Common myeloid progenitor, CD34-positive (primary cell): Measurements from ENCODE around the gene TGM3.

ENCODE experiments used
- CTCF ChIA-PET: fragments of 350-600 bp; sonication (Branson Sonifier 250); formaldehyde crosslinking; loops from one replicate; lab custom pipeline; 2021; ENCODE audit warnings: antibody characterized with exemption; lab: Charles Lee
- POLR2A ChIA-PET: fragments of 350-600 bp; sonication (Branson Sonifier 250); formaldehyde crosslinking; loops from one replicate; lab custom pipeline; 2021; ENCODE audit warnings: antibody characterized with exemption; lab: Charles Lee
- DNase-seq, 3 donors: peaks; one replicate each; pipeline versions ENCODE4 v3.0.0 to v3.0.0-alpha.2; 2013
- H3K27ac ChIP-seq, 2 experiments: 1 replicate in 1 of 2; 2 replicates in 1 of 2; pipeline ENCODE4 v1.7.0; 2013; ENCODE audit warnings: inconsistent platforms in 2 of 2, low read length in 2 of 2, mild to moderate bottlenecking in 2 of 2, low read depth in 1 of 2, moderate library complexity in 1 of 2; ENCODE audit not compliant: severe bottlenecking in 2 of 2, insufficient read depth in 1 of 2, poor library complexity in 1 of 2
- H3K27me3 ChIP-seq, 5 experiments: replicated peaks in 2 of 5; 1 replicate in 3 of 5; 2 replicates in 2 of 5; pipeline versions ENCODE4 v1.6.1 to v1.7.0; 2013; ENCODE audit warnings: low read length in 4 of 5, mild to moderate bottlenecking in 2 of 5, moderate library complexity in 2 of 5, inconsistent platforms in 1 of 5; ENCODE audit not compliant: insufficient read depth in 5 of 5, control insufficient read depth in 4 of 5
- H3K36me3 ChIP-seq, 4 experiments: 1 replicate in 2 of 4; 2 replicates in 2 of 4; pipeline versions ENCODE4 v1.6.1 to v1.7.0; 2013; ENCODE audit warnings: low read length in 3 of 4, control low read depth in 1 of 4, mild to moderate bottlenecking in 1 of 4; ENCODE audit not compliant: control insufficient read depth in 4 of 4, insufficient read depth in 4 of 4
- H3K4me1 ChIP-seq, 4 experiments: 1 replicate in 3 of 4; 2 replicates in 1 of 4; pipeline versions ENCODE4 v1.6.1 to v1.7.1; 2013; ENCODE audit warnings: low read length in 3 of 4, mild to moderate bottlenecking in 3 of 4, control low read depth in 1 of 4, inconsistent platforms in 1 of 4, moderate library complexity in 1 of 4; ENCODE audit not compliant: control insufficient read depth in 4 of 4, insufficient read depth in 4 of 4; ENCODE audit errors: control extremely low read depth in 1 of 4
- H3K4me3 ChIP-seq, 7 experiments: 1 replicate in 4 of 7; 2 replicates in 3 of 7; pipeline versions ENCODE4 v1.5.1 to v1.7.0; 2013; ENCODE audit warnings: mild to moderate bottlenecking in 7 of 7, low read length in 6 of 7, moderate library complexity in 6 of 7, inconsistent platforms in 2 of 7, low read depth in 2 of 7, control low read depth in 1 of 7; ENCODE audit not compliant: insufficient read depth in 4 of 7, control insufficient read depth in 1 of 7; ENCODE audit errors: extremely low read depth in 1 of 7
- H3K9me3 ChIP-seq, 5 experiments: 1 replicate in 4 of 5; 2 replicates in 1 of 5; pipeline versions ENCODE4 v1.6.1 to v1.7.1; 2013; ENCODE audit warnings: low read length in 4 of 5, mild to moderate bottlenecking in 2 of 5, inconsistent platforms in 1 of 5, low read depth in 1 of 5, moderate library complexity in 1 of 5; ENCODE audit not compliant: control insufficient read depth in 4 of 5, insufficient read depth in 2 of 5; ENCODE audit errors: control extremely low read depth in 1 of 5
- WGBS: methylation state at CpG from one replicate; pipeline ENCODE4 v1.1.5; 2013; ENCODE audit not compliant: insufficient coverage; 5-methylcytosine and 5-hydroxymethylcytosine counted together

Gene TGM3

GRCh38 chr20:2333821-2334220, 38.0 kb downstream of the TGM3 start:
- no peak for DNase-seq
- Histone ChIP-seq H3K4me3 (no peak overlapping the region), H3K9me3 (no peaks in the 10 kb centered on the region), H3K36me3 (no peaks in the 10 kb centered on the region), H3K4me1 (peaks cover 0 to 4% (median under 1%) of the 10 kb centered on the region in 4 experiments), H3K27ac (no peak overlapping the region), H3K27me3 (peaks cover 0 to 24% (median 4%) of the 10 kb centered on the region in 5 experiments)
- ChIA-PET CTCF (no interaction called here), POLR2A (interaction anchor here (0.6 kb wide), 1 partner anchor 20 kb away, joined by 4 read pairs; no protein-coding TSS in a partner anchor)
- 98% methylated on average over 5 of the region's 6 CpGs for WGBS

GRCh38 chr20:2335096-2335870, 39.5 kb downstream of the TGM3 start:
- no peak overlapping the region for H3K4me3 ChIP-seq
- no peaks in the 10 kb centered on the region for H3K36me3 ChIP-seq
- WGBS: 92% methylated on average over 4 of the region's 9 CpGs
- H3K4me1 ChIP-seq: peaks cover 0 to 6% (median 2%) of the 10 kb centered on the region in 4 experiments
- ChIA-PET POLR2A (no interaction called here), CTCF (no interaction called here)
- no peak overlapping the region for H3K27ac ChIP-seq
- peaks cover 0 to 22% (median 4%) of the 10 kb centered on the region in 5 experiments for H3K27me3 ChIP-seq
- no peak for DNase-seq
- no peaks in the 10 kb centered on the region for H3K9me3 ChIP-seq

GRCh38 chr20:2336471-2336870, 40.7 kb downstream of the TGM3 start:
- Histone ChIP-seq H3K36me3 (no peaks in the 10 kb centered on the region), H3K27me3 (peaks cover 0 to 20% (median 2%) of the 10 kb centered on the region in 5 experiments), H3K4me3 (no peak overlapping the region), H3K4me1 (peaks cover 0 to 6% (median 2%) of the 10 kb centered on the region in 4 experiments), H3K9me3 (no peaks in the 10 kb centered on the region), H3K27ac (no peak overlapping the region)
- ChIA-PET POLR2A (no interaction called here), CTCF (no interaction called here)
- 96% methylated on average over 4 of the region's 4 CpGs for WGBS
- no peak for DNase-seq

GRCh38 chr20:2337142-2337541, 41.3 kb downstream of the TGM3 start:
- no peaks in the 10 kb centered on the region for H3K9me3 ChIP-seq
- H3K4me1 ChIP-seq: peaks cover 0 to 6% (median 2%) of the 10 kb centered on the region in 4 experiments
- no peak overlapping the region for H3K4me3 ChIP-seq
- ChIA-PET POLR2A (no interaction called here), CTCF (no interaction called here)
- DNase-seq: no peak
- peaks cover 0 to 17% (median 2%) of the 10 kb centered on the region in 5 experiments for H3K27me3 ChIP-seq
- WGBS: 92% methylated on average over 4 of the region's 5 CpGs
- no peak overlapping the region for H3K27ac ChIP-seq
- H3K36me3 ChIP-seq: no peaks in the 10 kb centered on the region

GRCh38 chr20:2338411-2339066, 42.7 kb downstream of the TGM3 start:
- Histone ChIP-seq H3K36me3 (no peaks in the 10 kb centered on the region), H3K27me3 (peaks cover 0 to 10% (median 0%) of the 10 kb centered on the region in 5 experiments)
- CTCF ChIA-PET: no interaction called here

GRCh38 chr20:2340136-2340535, 44.3 kb downstream of the TGM3 start:
- H3K27me3 ChIP-seq: peaks cover 0 to 4% (median 0%) of the 10 kb centered on the region in 5 experiments
- H3K4me3 ChIP-seq: no peak overlapping the region
- ChIA-PET CTCF (no interaction called here), POLR2A (no interaction called here)
- no peaks in the 10 kb centered on the region for H3K36me3 ChIP-seq
- H3K27ac ChIP-seq: no peak overlapping the region
- peaks cover 0 to 6% (median 2%) of the 10 kb centered on the region in 4 experiments for H3K4me1 ChIP-seq
- 96% methylated on average over 11 of the region's 11 CpGs for WGBS
- DNase-seq: no peak
- no peaks in the 10 kb centered on the region for H3K9me3 ChIP-seq

More at GRCh38 chr20:2338411-2339066, 42.7 kb downstream of the TGM3 start:
- no peak overlapping the region for H3K27ac ChIP-seq
- POLR2A ChIA-PET: interaction anchor here (0.6 kb wide), 2 partner anchors 37 to 55 kb away, joined by 4 to 7 read pairs; no protein-coding TSS in a partner anchor
- DNase-seq: peak in 2 of 3 donors; percentile 31 to 32
- 44% methylated on average over 3 of the region's 5 CpGs for WGBS
- H3K9me3 ChIP-seq: no peaks in the 10 kb centered on the region
- H3K4me3 ChIP-seq: no peak overlapping the region
- H3K4me1 ChIP-seq: peaks cover 0 to 6% (median 2%) of the 10 kb centered on the region in 4 experiments

GRCh38 chr20:2340823-2341222, 45.0 kb downstream of the TGM3 start:
- H3K27me3 ChIP-seq: peaks cover 0 to 4% (median 0%) of the 10 kb centered on the region in 5 experiments
- no peaks in the 10 kb centered on the region for H3K9me3 ChIP-seq
- WGBS: 98% methylated on average over 5 of the region's 6 CpGs
- peaks cover 0 to 6% (median 2%) of the 10 kb centered on the region in 4 experiments for H3K4me1 ChIP-seq
- H3K27ac ChIP-seq: no peak overlapping the region
- CTCF ChIA-PET: no interaction called here
- H3K4me3 ChIP-seq: no peak overlapping the region
- POLR2A ChIA-PET: no interaction called here
- DNase-seq: no peak
- H3K36me3 ChIP-seq: no peaks in the 10 kb centered on the region
